Fibroblast of gingiva (primary cell): ENCODE measurements around the gene PFDN1.
A peak's percentile ranks its signal among the peaks of the same experiment; 100 is the strongest.

ENCODE experiments used
- DNase-seq: peaks from one replicate; pipeline ENCODE4 v3.0.0-alpha.2; 2011; ENCODE audit warnings: low read depth

The PFDN1 gene

DNA sequence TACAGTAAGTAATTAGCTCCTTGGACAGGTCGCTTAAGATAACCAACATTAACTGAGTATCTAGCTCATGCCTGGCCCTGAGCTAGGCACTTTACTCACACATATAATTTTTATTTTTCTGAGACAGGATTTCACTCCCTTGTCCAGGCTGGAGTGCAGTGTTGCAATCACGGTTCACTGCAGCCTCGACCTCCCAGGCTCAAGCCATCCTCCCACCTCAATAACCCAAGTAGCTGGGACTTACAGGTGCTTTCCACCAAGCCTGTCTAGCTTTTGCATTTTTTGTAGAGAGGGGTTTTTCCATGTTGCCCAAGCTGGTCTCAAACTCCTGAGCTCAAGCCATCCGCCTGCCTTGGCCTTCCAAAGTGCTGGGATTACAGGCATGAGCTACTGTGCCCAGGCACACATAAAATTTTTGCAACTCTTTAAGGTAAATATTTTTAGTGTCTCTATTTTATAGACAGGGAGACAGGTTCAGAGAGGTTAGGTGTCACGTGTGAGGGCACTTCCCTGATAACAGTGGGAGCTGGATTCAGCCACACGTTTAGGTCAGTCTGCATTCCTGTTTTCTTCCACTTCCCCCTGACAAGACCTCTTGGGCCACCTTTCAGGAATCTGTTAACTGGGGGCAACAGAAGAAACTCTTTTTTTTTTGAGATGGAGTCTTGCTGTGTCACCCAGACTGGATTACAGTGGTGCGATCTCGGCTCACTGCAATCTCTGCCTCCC, 25.3 kb upstream of the PFDN1 start:
- DNase-seq, result no peak

DNA sequence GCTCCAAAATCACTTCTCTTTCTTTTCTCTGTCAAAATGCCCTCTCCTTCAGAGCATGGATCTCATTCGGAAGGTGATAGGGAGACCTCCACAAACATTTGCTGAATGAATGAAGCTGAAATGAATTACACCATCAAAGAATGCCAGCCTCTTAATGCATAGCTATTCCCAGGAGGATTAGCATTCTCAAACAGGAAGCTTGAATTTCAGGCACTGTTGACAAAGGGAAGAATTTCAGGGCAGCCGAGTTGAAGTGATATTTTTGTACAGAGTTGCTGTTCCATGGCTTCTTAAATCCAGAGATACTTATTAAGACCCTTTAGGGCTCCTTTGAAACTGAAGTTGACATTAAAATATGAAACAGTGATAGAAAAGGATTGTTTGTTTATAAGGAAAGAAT, 24.7 kb upstream of the PFDN1 start:
- peak; percentile 78 for DNase-seq

DNA sequence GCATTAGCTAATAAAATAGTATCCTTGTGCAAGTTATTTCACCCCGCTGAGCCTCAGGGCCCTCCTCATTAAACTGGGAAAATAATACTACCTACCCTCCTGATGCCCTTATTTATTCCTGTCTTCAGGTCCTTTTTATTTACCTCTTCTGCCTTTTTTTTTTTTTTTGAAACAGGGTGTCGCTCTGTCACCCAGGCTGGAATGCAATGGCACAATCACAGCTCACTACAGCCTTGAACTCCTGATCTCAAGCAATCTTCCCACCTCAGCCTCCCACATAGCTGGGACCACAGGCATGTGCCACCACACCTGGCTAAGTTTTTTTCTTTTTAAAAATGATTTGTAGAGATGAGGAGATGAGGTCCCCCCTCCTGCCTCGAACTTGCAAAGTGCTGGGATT, 22.6 kb upstream of the PFDN1 start:
- DNase-seq, result no peak

DNA sequence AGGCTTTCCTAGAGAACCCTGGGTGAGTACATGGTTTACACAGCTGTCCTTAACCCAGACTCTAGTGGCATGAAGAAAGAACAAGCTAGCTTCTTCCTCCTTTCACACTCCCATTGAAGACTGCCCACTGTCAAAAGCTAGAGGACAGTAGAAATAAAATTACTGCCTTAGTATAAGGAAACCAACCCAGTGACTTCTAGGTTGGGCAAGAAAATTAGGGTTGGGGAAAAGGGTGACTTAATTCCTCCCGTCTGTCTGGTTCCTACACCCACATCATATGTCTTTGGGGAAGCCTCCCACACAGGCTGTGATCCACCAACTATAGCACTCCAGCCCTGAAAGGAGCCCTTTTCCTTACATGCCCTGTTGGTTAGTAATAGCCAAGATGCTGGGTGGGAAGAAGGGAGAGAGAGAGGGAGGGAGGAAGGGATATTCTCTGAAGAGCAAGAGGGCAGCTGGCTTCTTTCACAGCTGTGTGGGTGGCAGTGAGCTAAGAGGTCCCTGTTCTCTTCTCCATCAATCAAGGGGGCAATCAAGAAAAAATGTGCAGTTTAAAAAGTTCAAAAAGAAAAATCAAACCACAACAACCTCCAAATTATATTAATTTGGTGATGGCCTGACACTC, 21.8 kb upstream of the PFDN1 start:
- no peak for DNase-seq

DNA sequence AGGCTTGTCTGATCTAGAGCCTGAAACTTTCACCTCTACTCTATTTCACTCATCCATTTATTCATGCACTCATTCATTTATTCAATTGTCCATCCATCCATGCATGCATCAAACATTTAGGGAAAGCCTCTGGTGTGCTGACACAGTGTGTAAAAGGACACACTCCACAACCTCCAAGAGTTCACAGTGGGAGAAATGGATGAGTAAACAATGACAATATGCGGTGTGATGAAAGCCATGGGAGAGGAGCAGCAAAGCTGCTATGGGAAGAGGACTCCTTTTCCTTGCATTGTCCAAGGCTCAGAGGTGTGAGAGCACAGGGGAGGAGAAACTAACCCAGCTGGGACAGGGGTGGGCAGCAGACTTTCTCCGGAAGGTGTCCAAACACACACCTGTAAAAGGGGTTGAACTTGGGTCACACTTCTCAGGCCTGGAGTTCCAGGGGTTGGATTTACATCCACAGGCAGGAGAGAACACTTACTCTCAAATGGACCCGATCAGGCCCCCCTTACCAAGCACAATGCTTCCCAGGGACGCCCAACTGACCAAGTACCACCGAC, 21.2 kb upstream of the PFDN1 start:
- DNase-seq, result no peak

DNA sequence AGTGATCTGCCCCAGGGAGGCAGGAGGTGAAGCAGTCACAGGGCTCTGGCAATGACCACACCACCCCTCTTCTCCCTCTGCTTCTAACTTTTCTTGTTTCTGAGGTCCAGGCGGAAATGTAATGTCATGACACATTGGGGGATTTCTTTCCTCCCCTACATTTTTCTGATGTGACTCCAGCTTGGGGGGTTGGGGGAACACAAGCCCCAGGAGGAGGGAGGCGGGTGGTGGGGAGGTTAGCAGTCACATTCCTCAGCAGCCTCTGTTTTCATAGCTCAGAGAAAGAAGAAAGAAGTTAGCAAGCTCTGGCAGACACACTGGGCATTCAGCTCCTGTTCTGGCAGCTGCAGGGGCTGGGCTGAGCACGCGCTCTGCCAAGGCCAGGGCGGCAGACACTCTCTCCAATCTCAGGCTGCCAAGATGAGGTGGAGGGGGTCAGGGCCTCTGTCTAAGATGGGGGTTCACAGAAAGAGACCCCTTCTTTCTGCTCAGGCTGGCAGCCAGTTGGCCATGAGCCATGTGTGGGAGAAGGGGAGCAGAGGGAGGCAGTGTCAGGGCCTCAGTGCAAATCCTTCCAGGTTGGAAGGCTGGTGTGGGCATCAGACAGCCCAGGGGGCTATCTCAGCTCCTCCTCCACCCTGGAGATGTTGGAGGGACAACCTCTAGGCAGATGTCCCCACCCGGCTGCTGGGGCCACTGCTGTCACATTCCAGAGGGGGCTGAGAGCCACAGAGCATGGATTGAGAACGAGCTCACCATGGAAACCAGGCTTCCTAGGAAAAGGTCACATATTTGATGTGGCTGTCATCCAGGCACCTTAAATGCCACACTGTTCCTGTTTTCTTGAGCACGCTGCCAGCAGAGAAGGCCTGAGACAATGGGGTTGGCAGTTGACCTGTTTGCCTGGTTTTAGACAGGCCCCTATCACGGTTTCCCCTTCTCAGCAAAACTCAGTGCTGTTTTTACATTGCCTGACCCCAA, 20.1 kb upstream of the PFDN1 start:
- peak; percentile 74 for DNase-seq

DNA sequence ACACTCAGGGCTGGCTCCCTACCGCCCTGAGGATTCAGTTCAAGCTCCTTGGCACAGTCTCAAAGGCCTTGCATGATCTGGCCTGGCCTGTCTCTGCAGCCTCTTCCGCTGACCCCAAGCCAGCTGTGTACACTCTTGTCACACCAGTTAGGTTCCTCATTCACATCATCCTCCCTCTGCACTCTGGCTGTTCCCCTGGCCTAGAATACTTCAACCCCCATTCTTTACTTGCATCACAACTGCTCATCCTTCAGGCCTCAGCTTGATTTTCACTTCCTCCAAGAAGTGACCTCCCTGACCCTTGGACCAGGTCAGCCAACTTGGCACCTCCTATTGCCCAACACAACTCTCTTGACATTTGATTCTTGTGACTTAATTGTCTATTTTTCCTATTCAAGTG, 18.9 kb upstream of the PFDN1 start:
- no peak for DNase-seq

DNA sequence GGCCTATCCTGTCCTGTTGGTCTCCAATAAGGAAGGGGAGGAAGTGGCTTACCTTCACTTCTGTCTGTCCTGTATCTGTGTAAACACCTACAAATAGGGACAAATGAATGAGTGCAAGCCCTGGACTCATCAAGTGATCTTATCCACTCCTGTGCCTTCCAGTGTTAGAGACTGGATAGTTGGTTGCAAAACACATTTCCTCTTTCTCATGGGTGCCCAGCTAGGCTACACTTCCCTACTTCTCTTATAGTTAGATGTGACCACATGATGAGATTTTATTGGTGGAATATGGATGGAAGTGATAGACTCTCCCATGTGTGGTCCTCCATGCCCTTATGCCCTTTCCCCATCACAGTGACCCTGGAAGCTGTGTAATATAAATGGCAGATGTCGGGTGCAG, 16.9 kb upstream of the PFDN1 start:
- no peak for DNase-seq

DNA sequence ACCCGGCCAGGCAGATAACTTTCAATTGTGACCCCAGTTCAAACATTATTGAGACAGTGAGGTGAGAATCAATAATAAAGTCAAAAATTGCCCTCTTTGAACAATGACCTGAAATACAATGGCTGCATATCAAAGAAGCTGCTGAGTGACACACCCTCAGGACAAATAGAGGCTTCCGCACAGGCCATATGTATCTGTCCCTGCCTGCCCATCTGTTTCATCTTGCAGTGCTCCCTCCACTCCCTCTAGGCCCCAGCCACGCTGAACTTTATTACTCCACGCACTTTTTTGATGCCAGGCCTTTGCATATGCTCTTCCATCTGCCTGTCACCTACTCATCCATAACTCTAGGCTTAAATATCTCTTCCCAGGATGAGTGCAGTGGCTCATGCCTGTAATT, 15.9 kb upstream of the PFDN1 start:
- DNase-seq, result no peak

DNA sequence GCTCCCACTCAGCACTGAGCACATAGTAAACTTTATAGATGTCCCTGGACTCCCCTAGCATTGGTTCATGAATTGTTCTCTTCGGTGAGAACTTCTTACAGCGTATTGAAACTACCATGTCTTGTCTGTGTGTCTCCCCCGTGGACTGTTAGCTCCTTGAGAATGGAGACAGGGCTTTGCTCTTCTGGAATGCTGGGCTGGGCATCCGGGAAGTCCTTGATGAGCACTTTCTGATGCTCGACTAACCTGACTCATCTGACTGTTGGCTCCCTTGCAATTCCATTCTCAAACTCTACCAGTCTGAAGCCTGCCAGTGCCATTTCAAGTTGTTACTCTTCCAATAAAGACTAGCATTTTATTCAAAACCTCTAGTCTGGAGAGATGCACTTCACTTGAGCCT, 15.0 kb upstream of the PFDN1 start:
- no peak for DNase-seq

DNA sequence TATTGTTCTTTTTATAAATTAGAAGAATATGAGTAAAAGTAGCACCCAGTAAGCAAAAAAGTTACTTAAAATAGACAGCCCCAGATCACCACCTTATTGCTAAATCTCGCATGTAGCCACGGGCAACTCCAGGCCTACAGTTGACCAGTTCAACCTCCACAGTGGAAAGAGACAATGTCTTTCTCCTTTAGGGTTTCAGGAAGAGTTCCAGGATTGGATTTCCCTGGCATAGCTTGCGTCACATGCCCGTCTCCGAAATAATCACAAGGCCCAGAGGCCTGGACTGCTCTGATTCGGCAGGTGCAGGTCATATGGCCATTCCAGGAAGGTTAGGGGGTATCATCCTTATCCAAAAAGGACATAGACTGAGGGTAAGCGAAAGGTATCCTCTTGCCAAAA, 9.9 kb upstream of the PFDN1 start:
- DNase-seq, result no peak

DNA sequence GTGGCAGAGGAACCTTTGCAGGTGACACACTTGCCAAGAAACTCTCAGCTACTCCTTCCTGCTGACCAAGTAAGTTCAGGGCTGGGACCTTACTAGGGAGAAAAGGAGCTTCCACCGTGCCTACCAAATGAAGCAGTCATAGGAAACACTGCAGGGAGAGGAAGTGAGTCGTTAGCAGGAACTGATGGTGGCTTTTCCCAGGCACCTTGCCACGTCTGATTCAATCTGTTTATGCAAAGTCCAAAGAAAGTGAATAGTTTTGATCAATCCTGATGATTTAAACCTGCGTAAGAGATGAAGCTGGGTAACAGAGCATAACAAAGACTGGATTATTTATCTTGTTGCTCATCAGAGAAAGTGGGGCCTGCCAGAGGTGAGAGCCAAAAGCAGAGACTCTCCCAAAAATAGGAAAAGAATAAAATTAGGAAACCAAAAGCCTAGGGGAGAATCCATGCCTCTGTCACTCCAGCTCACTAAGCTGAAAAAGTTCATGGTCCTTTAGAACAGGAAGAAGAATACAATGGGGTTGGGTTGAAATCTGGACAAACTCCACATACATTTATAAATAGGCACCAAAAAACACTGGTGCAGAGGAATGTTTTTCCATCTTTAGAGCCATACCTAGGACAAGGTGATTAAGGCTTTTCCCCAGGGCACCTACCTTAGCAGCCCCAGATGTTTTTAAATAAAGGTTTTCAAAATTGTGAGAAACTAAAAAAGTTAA, 9.3 kb upstream of the PFDN1 start:
- peak; percentile 68 for DNase-seq

DNA sequence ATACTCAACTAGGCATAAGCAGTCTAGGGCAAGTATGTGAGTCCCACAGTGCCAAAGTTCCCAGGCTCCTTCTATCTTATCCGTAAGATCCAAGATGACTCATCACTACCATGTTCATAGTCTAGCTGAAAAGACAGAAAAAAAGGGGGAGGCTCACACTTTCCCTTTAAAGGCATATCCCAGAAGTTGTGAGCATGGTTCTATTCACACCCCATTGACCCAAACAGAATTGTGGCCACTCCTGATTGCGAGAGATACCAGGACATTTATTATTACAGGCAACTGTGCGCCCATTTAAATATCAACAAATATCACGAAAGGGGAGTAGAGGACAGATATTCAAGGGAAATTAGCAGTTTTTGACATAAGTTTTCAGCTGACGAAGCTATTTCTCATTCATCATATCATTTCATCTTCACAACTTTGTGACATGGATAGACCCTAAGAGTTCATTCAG, 8.1 kb upstream of the PFDN1 start:
- DNase-seq, result peak; percentile 37

DNA sequence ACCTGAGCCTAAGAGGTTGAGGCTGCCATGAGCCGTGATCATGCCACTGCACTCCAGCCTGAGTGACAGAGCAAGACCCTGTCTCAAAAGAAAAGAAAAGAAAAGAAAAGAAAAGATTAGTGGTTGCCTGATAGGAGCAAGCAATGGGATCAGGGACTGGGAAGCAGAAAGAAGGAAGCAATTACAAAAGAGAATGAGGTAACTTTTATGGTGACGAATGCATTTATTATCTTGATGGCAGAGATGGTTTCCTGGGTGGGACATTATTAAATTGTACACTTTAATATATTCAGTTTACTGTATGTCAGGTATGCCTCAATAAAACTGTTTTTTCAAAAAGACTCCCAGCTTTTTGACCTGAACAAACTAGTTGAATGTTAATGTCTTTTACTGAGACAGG, 7.5 kb upstream of the PFDN1 start:
- no peak for DNase-seq

DNA sequence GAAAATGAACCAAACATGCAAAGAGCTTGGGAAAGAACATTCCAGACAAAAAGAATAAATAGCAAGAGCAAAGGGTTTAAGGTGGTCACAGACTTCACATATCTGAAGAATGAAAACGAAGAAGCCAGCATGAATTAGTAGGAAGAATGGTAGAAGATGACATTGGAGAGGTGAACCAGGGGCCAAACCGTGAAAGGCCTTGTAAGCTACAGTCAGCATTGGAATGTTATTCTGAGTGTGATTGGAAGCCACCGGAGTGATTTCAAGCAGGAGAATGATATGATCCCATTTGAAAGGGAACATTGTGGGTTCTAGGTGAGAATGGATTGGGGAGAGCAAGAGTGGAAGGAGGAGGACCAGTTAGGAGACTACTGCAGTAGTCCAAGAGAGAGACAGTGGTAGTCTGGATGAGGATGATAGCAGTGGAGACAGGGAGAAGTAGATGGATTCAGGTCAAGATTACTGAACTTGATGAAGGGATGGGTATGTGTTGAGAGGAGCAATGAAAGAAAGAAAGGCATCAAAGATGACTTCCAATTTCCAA, 6.9 kb upstream of the PFDN1 start:
- DNase-seq, result no peak

DNA sequence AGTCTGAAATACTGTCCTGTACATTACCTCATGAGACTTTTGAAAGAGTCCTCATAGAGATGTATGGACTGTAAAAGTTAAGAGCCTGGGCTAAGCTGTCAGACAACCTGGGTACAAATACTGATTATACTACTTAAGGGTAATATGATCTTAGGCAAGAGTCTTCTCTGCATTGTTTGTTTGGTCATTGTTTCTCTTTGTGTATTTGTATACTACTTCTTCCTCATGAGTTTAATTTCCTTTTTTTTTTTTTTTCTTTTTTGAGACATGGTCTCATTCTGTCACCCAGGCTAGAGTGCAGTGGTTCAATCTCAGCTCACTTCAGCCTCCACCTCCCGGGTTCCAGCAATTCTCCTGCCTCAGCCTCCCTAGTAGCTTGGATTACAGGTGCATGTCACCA, 2.6 kb upstream of the PFDN1 start:
- DNase-seq, result no peak

DNA sequence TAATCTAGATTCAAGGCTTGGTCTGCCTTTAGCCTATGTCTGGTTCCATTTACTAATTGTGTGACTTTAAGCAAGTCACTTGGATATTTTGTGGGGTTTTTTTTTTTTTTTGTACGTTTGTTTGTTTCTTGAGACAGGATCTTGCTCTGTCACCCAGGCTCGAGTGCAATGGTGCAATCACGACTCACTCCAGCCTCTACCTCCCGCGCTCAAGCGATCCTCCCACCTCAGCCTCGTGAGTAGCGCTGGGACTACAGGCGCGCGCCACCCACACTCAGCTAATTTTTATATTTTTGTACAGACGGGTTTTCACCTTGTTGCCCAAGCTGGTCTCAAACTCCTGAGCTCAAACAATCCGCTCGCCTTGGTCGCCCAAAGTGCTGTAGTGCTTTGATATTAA, 1.1 kb upstream of the PFDN1 start:
- no peak for DNase-seq

DNA sequence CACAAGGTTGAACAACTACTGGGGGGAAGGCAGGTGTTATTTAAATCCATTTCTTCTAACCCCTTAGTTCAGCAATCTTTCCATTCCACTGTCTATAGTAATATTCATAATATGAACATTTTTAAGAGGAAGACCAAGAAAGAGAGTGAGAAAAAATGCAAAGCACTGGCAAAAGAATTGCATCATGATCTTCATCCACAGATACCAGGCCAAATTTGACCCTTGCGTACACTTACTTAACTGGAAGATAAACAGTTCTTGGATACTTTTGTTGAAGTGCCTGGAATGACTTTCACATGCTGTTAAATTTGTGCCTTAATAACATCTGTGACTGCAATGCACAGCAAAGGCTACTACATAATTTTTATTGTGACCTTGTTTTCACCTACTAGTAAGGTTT, 1.8 kb downstream of the PFDN1 start:
- no peak for DNase-seq

DNA sequence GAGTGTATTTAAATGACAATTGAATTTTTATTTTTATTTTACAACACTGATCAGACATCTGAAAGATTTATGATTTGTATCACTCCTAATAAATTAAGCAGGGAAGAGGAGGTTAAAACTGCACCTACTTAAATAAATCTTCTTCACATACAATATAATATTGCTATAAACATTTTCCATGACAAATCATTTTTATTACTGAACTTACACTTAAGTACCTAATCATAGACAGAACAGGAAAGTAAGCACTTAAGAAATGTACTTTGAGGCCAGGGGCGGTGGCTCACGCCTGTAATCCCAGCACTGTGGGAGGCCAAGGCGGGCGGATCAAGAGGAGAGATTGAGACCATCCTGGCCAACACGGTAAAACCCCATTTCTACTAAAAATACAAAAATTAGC, 3.8 kb downstream of the PFDN1 start:
- no peak for DNase-seq

DNA sequence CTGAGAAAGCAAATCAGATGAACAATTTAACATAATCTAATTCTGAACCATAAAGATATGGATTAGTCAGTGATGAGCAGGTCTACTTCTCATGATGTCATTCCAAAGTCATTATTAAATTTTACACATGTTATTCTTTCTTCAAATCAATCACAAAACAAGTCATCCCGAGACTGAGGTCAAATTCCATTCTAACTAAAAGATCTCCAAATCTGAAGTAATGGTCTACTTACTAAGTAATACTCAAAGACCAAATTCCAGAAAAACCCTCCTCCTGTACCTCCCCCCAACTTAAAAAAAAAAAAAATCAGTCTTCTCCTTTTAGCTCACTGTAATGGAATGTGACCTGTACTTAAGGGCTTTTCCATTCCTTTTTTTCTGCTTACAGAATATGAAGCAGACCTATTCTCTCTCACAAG, 4.7 kb downstream of the PFDN1 start:
- DNase-seq, result no peak

DNA sequence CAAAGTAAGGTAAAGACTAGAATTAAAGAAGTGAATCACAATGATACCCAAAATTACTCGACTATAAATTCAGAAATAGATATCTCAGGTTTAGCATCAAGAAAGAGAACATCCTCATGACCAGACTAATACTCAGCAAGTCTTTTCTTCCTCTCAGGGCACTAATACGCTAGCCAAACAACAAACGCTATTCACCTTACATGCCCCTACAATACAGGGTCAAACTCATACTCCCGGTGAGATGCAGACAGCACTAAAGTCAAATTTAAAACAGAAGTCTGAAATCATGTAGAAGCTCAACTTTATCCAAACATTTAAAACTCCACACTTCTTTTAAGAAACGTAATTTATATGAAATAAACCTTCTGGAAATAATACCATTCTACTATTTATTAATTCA, 5.6 kb downstream of the PFDN1 start:
- DNase-seq, result no peak

DNA sequence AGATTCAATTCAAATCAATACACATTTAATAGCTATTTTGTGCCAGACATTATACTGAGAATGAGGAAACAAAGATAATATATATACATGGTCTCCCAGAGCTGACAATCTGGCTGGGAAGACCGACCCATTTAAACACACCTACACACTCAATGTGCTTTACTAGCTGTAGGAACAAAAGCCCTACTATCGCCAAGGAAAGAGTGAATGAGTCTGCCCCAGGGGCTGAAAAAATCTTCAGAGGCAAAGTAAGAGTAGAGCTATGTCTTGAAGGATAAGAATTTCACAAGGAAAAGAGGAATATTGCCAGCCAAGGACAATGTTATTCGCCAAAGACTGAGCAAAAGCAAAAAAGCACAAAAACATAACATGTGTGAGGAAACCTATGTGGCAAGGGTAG, 6.6 kb downstream of the PFDN1 start:
- DNase-seq, result no peak
